ENCODE results near the gene ZHX3. TPM values are rescaled to one million over a fixed set of nuclear protein-coding genes. Genes with fewer than 3 reads are reported as not detected.

ZHX3 gene
- total and polyA plus RNA-seq, 2 of the 13 experiments (the other 11 are each of a cell fraction or from before 2014, with no cell fraction given) = 8.4 to 11.7 TPM

- no peak for TF ChIP-seq SKI (IDR thresholded peaks at IDR 0.05; ENCODE audit: partially characterized antibody)
- TF ChIP-seq ZNF10 (CRISPR knock-in tag; IDR thresholded peaks at IDR 0.05; ENCODE audit: borderline replicate concordance, low read depth) = no peak
- TF ChIP-seq STAT6 (CRISPR knock-in tag; IDR thresholded peaks at IDR 0.05; ENCODE audit: borderline replicate concordance) = no peak
- no peak for TF ChIP-seq ZNF282 (IDR thresholded peaks at IDR 0.05; ENCODE audit: partially characterized antibody)
- no peak for TF ChIP-seq ZFP36 (IDR thresholded peaks at IDR 0.05; ENCODE audit: borderline replicate concordance, low read depth, low read length, partially characterized antibody)
- TF ChIP-seq ARNTL (CRISPR knock-in tag; IDR thresholded peaks at IDR 0.05) = 0 out of 2 replicates have a peak, but pooled peaks have one; percentile 64
- TF ChIP-seq HDAC2 (CRISPR knock-in tag; IDR thresholded peaks at IDR 0.05) = peak; percentile 45; the same call in 1 of the 2 replicates
- no peak for TF ChIP-seq ZNF747 (CRISPR knock-in tag; IDR thresholded peaks at IDR 0.05; ENCODE audit: borderline replicate concordance)
- no peak for TF ChIP-seq SIX1 (CRISPR knock-in tag; IDR thresholded peaks at IDR 0.05; ENCODE audit: borderline replicate concordance)
- no peak for TF ChIP-seq ZNF432 (CRISPR knock-in tag; IDR thresholded peaks at IDR 0.05; ENCODE audit: borderline replicate concordance)
- no peak for TF ChIP-seq ZNF362 (CRISPR knock-in tag; IDR thresholded peaks at IDR 0.05; ENCODE audit: borderline replicate concordance)
- 0 out of 2 replicates have a peak, but pooled peaks have one; percentile 77 for TF ChIP-seq ZNF33B (CRISPR knock-in tag; IDR thresholded peaks at IDR 0.05)
- no peak for TF ChIP-seq STAT5B (CRISPR knock-in tag; IDR thresholded peaks at IDR 0.05)
- no peak for TF ChIP-seq ZBTB42 (CRISPR knock-in tag; IDR thresholded peaks at IDR 0.05)
- TF ChIP-seq POLR2AphosphoS2 (IDR thresholded peaks at IDR 0.05; ENCODE audit: low read depth, low read length) = no peak
- no peak for TF ChIP-seq CBX1 (IDR thresholded peaks at IDR 0.05; ENCODE audit: low read depth)
- TF ChIP-seq MIXL1 (CRISPR knock-in tag; IDR thresholded peaks at IDR 0.05) = peak; percentile 9; the same call in 1 of the 2 replicates
- TF ChIP-seq, protein P1, sequence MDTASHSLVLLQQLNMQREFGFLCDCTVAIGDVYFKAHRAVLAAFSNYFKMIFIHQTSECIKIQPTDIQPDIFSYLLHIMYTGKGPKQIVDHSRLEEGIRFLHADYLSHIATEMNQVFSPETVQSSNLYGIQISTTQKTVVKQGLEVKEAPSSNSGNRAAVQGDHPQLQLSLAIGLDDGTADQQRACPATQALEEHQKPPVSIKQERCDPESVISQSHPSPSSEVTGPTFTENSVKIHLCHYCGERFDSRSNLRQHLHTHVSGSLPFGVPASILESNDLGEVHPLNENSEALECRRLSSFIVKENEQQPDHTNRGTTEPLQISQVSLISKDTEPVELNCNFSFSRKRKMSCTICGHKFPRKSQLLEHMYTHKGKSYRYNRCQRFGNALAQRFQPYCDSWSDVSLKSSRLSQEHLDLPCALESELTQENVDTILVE (CRISPR knock-in tag; IDR thresholded peaks at IDR 0.05) = no peak
- TF ChIP-seq HMG20A (CRISPR knock-in tag; IDR thresholded peaks at IDR 0.05; ENCODE audit: borderline replicate concordance) = peak; percentile 53; the same call in 1 of the 2 replicates
- no peak for TF ChIP-seq SRSF1 (optimal IDR thresholded peaks at IDR 0.05; ENCODE audit: low read depth, low read length)
- TF ChIP-seq SMAD3 (CRISPR knock-in tag; IDR thresholded peaks at IDR 0.05) = no peak
Observed at GRCh38 chr20:41329435-41330342, 12.2 kb upstream of the ZHX3 start (continued).
